K562 (cell line): ENCODE results near the gene NUPR1. TPM values are rescaled to one million over a fixed set of nuclear protein-coding genes. Genes with fewer than 3 reads are reported as not detected.
A peak's percentile ranks its signal among the peaks of the same experiment; 100 is the strongest.

Experiments
- ATAC-seq: fragments of 200-7000 bp; cut with Tn5 transposase; 3 replicates; pipeline ENCODE4 v1.9.1; 2020; ENCODE audit warnings: moderate library complexity
- BruUV-seq: library from RNA; stranded (reverse); fragments of 400-500 nt; replicated peaks from 2 replicates; lab custom pipeline; 2021; lab: Mats Ljungman, UMichigan
- CTCF ChIA-PET: fragments of 300-600 bp; formaldehyde crosslinking; extraction: SDS; loops from one replicate; lab custom pipeline; 2021; ENCODE audit warnings: low intra/inter-chr PET ratio; lab: Yijun Ruan, JAX
- POLR2A ChIA-PET: fragments of 300-600, 350-650 bp; sonication (Branson Sonifier 250); formaldehyde crosslinking; extraction: SDS; loops from one replicate; lab custom pipeline; 2021; ENCODE audit warnings: antibody characterized with exemption, inconsistent platforms; lab: Yijun Ruan, JAX
- DNase-seq, 4 experiments: peaks; one replicate each; pipeline versions ENCODE4 v3.0.0 to v3.0.0-alpha.2; 2011 to 2018; ENCODE audit warnings: low spot score in 3 of 4, mixed read lengths in 3 of 4; ENCODE audit errors: extremely low read depth in 1 of 4
- FAIRE-seq: peaks from 2 replicates; lab custom pipeline; 2011; peaks lifted over from hg19 to GRCh38; lab: Jason Lieb, UNC
- H2AFZ ChIP-seq: 2 replicates; pipeline ENCODE4 v1.6.0; 2011; ENCODE audit warnings: low read depth, low read length, control low read depth, inconsistent platforms
- H3K27ac ChIP-seq: fragments of 200-600 bp; 3 replicates; pipeline ENCODE4 v1.8.0; 2011; ENCODE audit warnings: low read depth, mild to moderate bottlenecking, control low read depth, inconsistent platforms, low read length, moderate library complexity, mixed read lengths; ENCODE audit errors: extremely low read depth
- H3K27me3 ChIP-seq, 2 experiments: fragments of 300-600 bp in 1 of 2; 2 replicates in 1 of 2; 3 replicates in 1 of 2; pipeline versions ENCODE4 v1.6.0 to v1.8.0; 2011; ENCODE audit warnings: inconsistent platforms in 2 of 2, low read length in 2 of 2, mild to moderate bottlenecking in 1 of 2, mixed read lengths in 1 of 2, moderate library complexity in 1 of 2; ENCODE audit not compliant: control insufficient read depth in 2 of 2, insufficient read depth in 2 of 2
- H3K36me3 ChIP-seq: fragments of 300-600 bp; 3 replicates; pipeline ENCODE4 v1.8.0; 2011; ENCODE audit warnings: mild to moderate bottlenecking, low read length, inconsistent platforms; ENCODE audit not compliant: control insufficient read depth, insufficient read depth
- H3K4me1 ChIP-seq, 2 experiments: fragments of 200-600 bp in 1 of 2; replicated peaks in 1 of 2; 2 replicates in 1 of 2; 3 replicates in 1 of 2; pipeline versions ENCODE4 v1.5.1 to v1.8.0; 2011; ENCODE audit warnings: inconsistent platforms in 2 of 2, low read length in 2 of 2, mild to moderate bottlenecking in 1 of 2, mixed read lengths in 1 of 2, moderate library complexity in 1 of 2; ENCODE audit not compliant: control insufficient read depth in 2 of 2, insufficient read depth in 2 of 2
- H3K4me2 ChIP-seq: 2 replicates; pipeline ENCODE4 v1.6.1; 2011; ENCODE audit warnings: low read length, control low read depth, inconsistent platforms, mixed read lengths; ENCODE audit not compliant: insufficient read depth
- H3K4me3 ChIP-seq: fragments of 200-600 bp; sonication (generic), shearing (Covaris generic); 2 replicates; pipeline ENCODE4 v1.5.1; 2016; ENCODE audit warnings: control low read depth, inconsistent platforms
- H3K79me2 ChIP-seq: fragments of 200-600 bp; 3 replicates; pipeline ENCODE4 v1.8.0; 2011; ENCODE audit warnings: low read length, inconsistent platforms; ENCODE audit not compliant: control insufficient read depth, insufficient read depth
- H3K9ac ChIP-seq, 2 experiments: 2 replicates each; pipeline versions ENCODE4 v1.6.0 to v1.6.1; 2011; ENCODE audit warnings: low read depth in 2 of 2, low read length in 2 of 2, control low read depth in 1 of 2, inconsistent platforms in 1 of 2, mild to moderate bottlenecking in 1 of 2, mixed read lengths in 1 of 2; ENCODE audit not compliant: insufficient read depth in 1 of 2
- H3K9me1 ChIP-seq: one replicate; pipeline ENCODE4 v1.6.0; 2011; ENCODE audit warnings: inconsistent platforms, mild to moderate bottlenecking, low read length, moderate library complexity; ENCODE audit not compliant: control insufficient read depth, insufficient read depth
- H3K9me3 ChIP-seq: replicated peaks from 2 replicates; pipeline ENCODE4 v1.5.1; 2011; ENCODE audit warnings: low read depth, low read length, inconsistent platforms; ENCODE audit not compliant: control insufficient read depth, insufficient read depth
- H4K20me1 ChIP-seq: replicated peaks from 2 replicates; pipeline ENCODE4 v1.6.1; 2011; ENCODE audit warnings: low read length, inconsistent platforms, mixed read lengths; ENCODE audit not compliant: control insufficient read depth, insufficient read depth
- CCNT2 ChIP-seq: IDR thresholded peaks from 2 replicates; pipeline ENCODE4 v1.6.1; 2011; ENCODE audit warnings: borderline replicate concordance, low read depth, mild to moderate bottlenecking, moderate library complexity, mixed read lengths, low read length; ENCODE audit not compliant: insufficient read length; ENCODE audit errors: extremely low read depth
- DMBX1 ChIP-seq: fragments of 250-450 bp; sonication (Bioruptor Pico); IDR thresholded peaks from 2 replicates; pipeline ENCODE4 v1.8.0; 2022; ENCODE audit warnings: inconsistent platforms, mild to moderate bottlenecking, moderate library complexity, borderline replicate concordance
- GTF3C2 ChIP-seq: IDR thresholded peaks from 3 replicates; pipeline ENCODE4 v1.6.1; 2011; ENCODE audit warnings: borderline replicate concordance, mild to moderate bottlenecking, moderate library complexity; ENCODE audit not compliant: insufficient read length; ENCODE audit errors: extremely low read depth
- KAT7 ChIP-seq: sonication (generic); formaldehyde crosslinking; IDR thresholded peaks from 2 replicates; pipeline ENCODE4 v1.8.0; 2022; ENCODE audit warnings: missing genetic modification reagents, mild to moderate bottlenecking, borderline replicate concordance
- NCOR1 ChIP-seq: fragments of 450-650 bp; IDR thresholded peaks from 2 replicates; pipeline ENCODE4 v1.6.1; 2016; ENCODE audit warnings: mild to moderate bottlenecking, moderate library complexity
- PTRF ChIP-seq: fragments of 450-650 bp; IDR thresholded peaks from 2 replicates; pipeline ENCODE4 v1.6.1; 2016; ENCODE audit warnings: mild to moderate bottlenecking, missing genetic modification characterization, missing compliant biosample characterization
- SMAD1 ChIP-seq: fragments of 150-350 bp; IDR thresholded peaks from 2 replicates; pipeline ENCODE4 v1.6.1; 2014; ENCODE audit warnings: low read length, low read depth; ENCODE audit not compliant: partially characterized antibody
- TAF9B ChIP-seq: fragments of 450-650 bp; IDR thresholded peaks from 2 replicates; pipeline ENCODE4 v1.6.1; 2018; ENCODE audit warnings: mild to moderate bottlenecking; ENCODE audit not compliant: partially characterized antibody
- ZNF232 ChIP-seq: sonication (generic); formaldehyde crosslinking; IDR thresholded peaks from 2 replicates; pipeline ENCODE4 v1.8.0; 2022; ENCODE audit warnings: mild to moderate bottlenecking, missing genetic modification reagents
- ZNF436 ChIP-seq: fragments of 250-450, 450-650 bp; sonication (Bioruptor Pico); formaldehyde crosslinking; IDR thresholded peaks from 2 replicates; pipeline ENCODE4 v1.7.0; 2020; ENCODE audit warnings: mild to moderate bottlenecking
- ZNF79 ChIP-seq: fragments of 250-450 bp; sonication (Bioruptor Pico); IDR thresholded peaks from 2 replicates; pipeline ENCODE4 v1.4.0; 2020; ENCODE audit warnings: low read depth, mild to moderate bottlenecking, moderate library complexity
- WGBS: fragments of 100-300 bp; shearing (Covaris generic); methylation state at CpG from one replicate; pipeline ENCODE4 v1.1.6; 2016; ENCODE audit warnings: low coverage, mixed read lengths; ENCODE audit not compliant: insufficient coverage; ENCODE audit errors: missing lambda C conversion rate; 5-methylcytosine and 5-hydroxymethylcytosine counted together
- in situ Hi-C: fragments of 300-500 bp; cut with MboI; formaldehyde crosslinking; loops from 4 replicates; pipeline ENCODE4 v1.15.0; 2018; ENCODE audit warnings: inconsistent platforms, mixed read lengths
- intact Hi-C: fragments of 100-400 bp; cut with micrococcal nuclease; formaldehyde crosslinking; loops from 2 replicates; pipeline ENCODE4 v1.14.2; 2022
- polyA plus RNA-seq, 8 experiments: library from polyadenylated mRNA; depleted of rRNA in 4 of 8; stranded (reverse) in 5 of 8; unstranded in 3 of 8; fragments of >200 nt; fragmentation: Nextera tagmentation in 2 of 8; fragmentation: Illumina TruSeq in 1 of 8; extraction: Ambion mirVana in 2 of 8; extraction: Trizol in 1 of 8; gene quantifications; 2 replicates each; pipeline versions ENCODE4 v1.2.1 to v1.2.3, GENCODE V29; 2011 to 2014; ENCODE audit warnings: inconsistent platforms in 1 of 8, missing spikeins in 1 of 8
- total RNA-seq, 7 experiments: library from RNA; depleted of rRNA in 6 of 7; stranded (reverse); fragments of >200 nt in 6 of 7; fragmentation: Illumina TruSeq in 2 of 7; extraction: Trizol in 2 of 7; gene quantifications; 2 replicates each; pipeline versions ENCODE4 v1.2.1 to v1.2.3, GENCODE V29; 2011 to 2021; ENCODE audit warnings: low replicate concordance in 1 of 7

Gene NUPR1
- total and polyA plus RNA-seq, 9 of the 15 experiments (the other 6 are each of a cell fraction or from before 2014, with no cell fraction given) = 0.07 to 1.5 (median 0.27) TPM

GRCh38 chr16:28528463-28528867 is 10.3 kb downstream of the NUPR1 start:
- in situ Hi-C loops (loop anchor here (25.0 kb wide), 2 partner anchors 184 to 959 kb away; partner anchors contain the start of gene EIF3C), intact Hi-C loops (loop anchor here (10.0 kb wide), 1 partner anchor 254 kb away; no protein-coding TSS in a partner anchor)
- no peak for DNase-seq
- Histone ChIP-seq H3K79me2 (no peaks in the 10 kb centered on the region), H3K9ac (peak overlapping the region in 1 of 2 experiments; percentile 65; a peak in 1 of 4 replicates), H3K4me2 (no peak overlapping the region), H4K20me1 (no peaks in the 10 kb centered on the region), H3K27ac (no peak overlapping the region), H3K27me3 (no peaks in the 10 kb centered on the region), H3K9me3 (no peaks in the 10 kb centered on the region), H3K36me3 (no peaks in the 10 kb centered on the region), H3K4me3 (no peak overlapping the region), H2AFZ (0 out of 2 replicates have a peak overlapping the region, but pooled peaks have one; percentile 12), H3K9me1 (no peaks in the 10 kb centered on the region), H3K4me1 (peaks cover 5 to 16% of the 10 kb centered on the region in 2 experiments; a peak in 3 of 5 replicates)
- no TSS peak for BruUV-seq
- no peak for FAIRE-seq
- CTCF ChIA-PET = no interaction called here
- TF ChIP-seq CCNT2 (no peak), DMBX1 (no peak), TAF9B (no peak), NCOR1 (no peak), ZNF436 (CRISPR knock-in tag) (no peak)
- POLR2A ChIA-PET = no interaction called here
- no peak for ATAC-seq
- WGBS = 43% methylated on average over 5 of the region's 5 CpGs

- POLR2A ChIA-PET = no interaction called here
- Histone ChIP-seq H3K4me2 (no peak overlapping the region), H3K27me3 (no peaks in the 10 kb centered on the region), H3K36me3 (no peaks in the 10 kb centered on the region), H4K20me1 (no peaks in the 10 kb centered on the region), H3K4me1 (peaks cover 5 to 16% of the 10 kb centered on the region in 2 experiments; a peak in 3 of 5 replicates), H3K79me2 (no peaks in the 10 kb centered on the region), H3K9ac (no peak overlapping the region), H3K27ac (no peak overlapping the region), H3K9me1 (no peaks in the 10 kb centered on the region), H2AFZ (no peak overlapping the region), H3K4me3 (no peak overlapping the region), H3K9me3 (no peaks in the 10 kb centered on the region)
- BruUV-seq = no TSS peak
- CTCF ChIA-PET = no interaction called here
- 60% methylated on average over 5 of the region's 5 CpGs for WGBS
- ATAC-seq = no peak
- intact Hi-C loops (loop anchor here (10.0 kb wide), 1 partner anchor 253 kb away; no protein-coding TSS in a partner anchor), in situ Hi-C loops (loop anchor here (25.0 kb wide), 2 partner anchors 184 to 959 kb away; partner anchors contain the start of gene EIF3C)
- FAIRE-seq = no peak
- DNase-seq = no peak
- no peak for TF ChIP-seq GTF3C2
- TF ChIP-seq ZNF232 (CRISPR knock-in tag) = no peak
- TF ChIP-seq ZNF79 (CRISPR knock-in tag) = no peak
- TF ChIP-seq SMAD1 = no peak
- no peak for TF ChIP-seq KAT7 (CRISPR knock-in tag)
- no peak for TF ChIP-seq PTRF (tag)
Measured at GRCh38 chr16:28527985-28528384, 10.8 kb downstream of the NUPR1 start.
